ENCODE measurements around the gene SP9. TPM values are rescaled to one million over a fixed set of nuclear protein-coding genes. Genes with fewer than 3 reads are reported as not detected.

SP9 gene
- total and polyA plus RNA-seq, 12 donors: not detected

GRCh38 chr2:174328114-174328960, 6.4 kb upstream of the SP9 start:
- WGBS, 4 donors: 7 to 17% (median 8%) methylated on average over 32 to 44 of the region's 44 CpGs
- TF ChIP-seq POLR2A (IDR thresholded peaks at IDR 0.05): no peak
- TF ChIP-seq CTCF (IDR thresholded peaks at IDR 0.05): no peak
- H3K27ac ChIP-seq: no peak overlapping the region

GRCh38 chr2:174328961-174329715, 5.6 kb upstream of the SP9 start:
- Histone ChIP-seq H3K27ac (no peak overlapping the region), H3K4me1 (replicated peaks in 1 of 2) (peaks cover 8 to 18% of the 10 kb centered on the region in 2 donors), H3K36me3 (replicated peaks in 1 of 2) (no peaks in the 10 kb centered on the region), H3K9me3 (replicated peaks in 1 of 3) (no peaks in the 10 kb centered on the region), H3K27me3 (peaks cover 98% of the 10 kb centered on the region), H3K4me3 (no peak overlapping the region)
- TF ChIP-seq POLR2A (IDR thresholded peaks at IDR 0.05): no peak
- TF ChIP-seq CTCF (IDR thresholded peaks at IDR 0.05): no peak
- intact Hi-C loops (cut with DNase I): no loop called here
- 23 to 40% (median 33%) methylated on average over 14 to 16 of the region's 16 CpGs for WGBS, 4 donors
- no peak for DNase-seq

More at GRCh38 chr2:174328114-174328960, 6.4 kb upstream of the SP9 start:
- intact Hi-C loops (cut with DNase I): no loop called here
- no peaks in the 10 kb centered on the region for H3K9me3 ChIP-seq (replicated peaks in 1 of 3)
- peaks cover 8 to 15% of the 10 kb centered on the region in 2 donors for H3K4me1 ChIP-seq (replicated peaks in 1 of 2)
- no peak overlapping the region for H3K4me3 ChIP-seq
- H3K36me3 ChIP-seq (replicated peaks in 1 of 2): no peaks in the 10 kb centered on the region
- peaks cover 91% of the 10 kb centered on the region for H3K27me3 ChIP-seq
- DNase-seq: no peak

- TF ChIP-seq CTCF (IDR thresholded peaks at IDR 0.05): no peak
- TF ChIP-seq POLR2A (IDR thresholded peaks at IDR 0.05): no peak
- no peak overlapping the region for H3K4me3 ChIP-seq
- H3K9me3 ChIP-seq (replicated peaks in 1 of 3): no peaks in the 10 kb centered on the region
- H3K27me3 ChIP-seq: peaks cover 98% of the 10 kb centered on the region
- H3K4me1 ChIP-seq (replicated peaks in 1 of 2): peaks cover 7 to 31% of the 10 kb centered on the region in 2 donors
- DNase-seq: no peak
- WGBS, 4 donors: 14 to 23% (median 19%) methylated on average over 15 to 16 of the region's 16 CpGs
- no peak overlapping the region for H3K27ac ChIP-seq
- no peaks in the 10 kb centered on the region for H3K36me3 ChIP-seq (replicated peaks in 1 of 2)
- intact Hi-C loops (cut with DNase I): loop anchor here in 1 of 2 donors (10.0 kb wide), 1 partner anchor 446 kb away; no protein-coding TSS in a partner anchor
These were observed 3.7 kb upstream of the SP9 start for GRCh38 chr2:174330945-174331594.

Measured in adrenal gland (tissue), 12 donors.